NCI-H128 (cell line): ENCODE results near the gene IFNK.
A peak's percentile ranks its signal among the peaks of the same experiment; 100 is the strongest.

ENCODE experiments used
- DNase-seq: peaks from one replicate; lab custom pipeline; 2025; ENCODE audit not compliant: unreplicated experiment; lab: John Stamatoyannopoulos, UW

The IFNK gene

GRCh38 chr9:27572918-27573633 is 49.0 kb downstream of the IFNK start, which contains the start of gene C9orf72:
TSS of gene C9orf72 (minus strand) at chr9:27573481. CDS start at chr9:27567120, 6,361 bp downstream.
- DNase-seq: peak; percentile 80

- DNase-seq: peak; percentile 96
These were observed 49.8 kb downstream of the IFNK start for GRCh38 chr9:27573634-27574590.
